K562 (cell line): ENCODE measurements around the gene CPT1A. TPM values are rescaled to one million over a fixed set of nuclear protein-coding genes. Genes with fewer than 3 reads are reported as not detected.
"Not testable (repeated sequence)": the region's sequence is repeated elsewhere in the genome, so short reads cannot be mapped to it uniquely, and the experiment has no call there.

Experiments
- ATAC-seq: fragments of 200-7000 bp; cut with Tn5 transposase; 3 replicates; pipeline ENCODE4 v1.9.1; 2020; ENCODE audit warnings: moderate library complexity
- BruUV-seq: library from RNA; stranded (reverse); fragments of 400-500 nt; replicated peaks from 2 replicates; lab custom pipeline; 2021; lab: Mats Ljungman, UMichigan
- CTCF ChIA-PET: fragments of 300-600 bp; formaldehyde crosslinking; extraction: SDS; loops from one replicate; lab custom pipeline; 2021; ENCODE audit warnings: low intra/inter-chr PET ratio; lab: Yijun Ruan, JAX
- POLR2A ChIA-PET: fragments of 300-600, 350-650 bp; sonication (Branson Sonifier 250); formaldehyde crosslinking; extraction: SDS; loops from one replicate; lab custom pipeline; 2021; ENCODE audit warnings: antibody characterized with exemption, inconsistent platforms; lab: Yijun Ruan, JAX
- DNase-seq, 4 experiments: peaks; one replicate each; pipeline versions ENCODE4 v3.0.0 to v3.0.0-alpha.2; 2011 to 2018; ENCODE audit warnings: low spot score in 3 of 4, mixed read lengths in 3 of 4; ENCODE audit errors: extremely low read depth in 1 of 4
- FAIRE-seq: peaks from 2 replicates; lab custom pipeline; 2011; peaks lifted over from hg19 to GRCh38; lab: Jason Lieb, UNC
- H2AFZ ChIP-seq: 2 replicates; pipeline ENCODE4 v1.6.0; 2011; ENCODE audit warnings: low read depth, low read length, control low read depth, inconsistent platforms
- H3K27ac ChIP-seq: fragments of 200-600 bp; 3 replicates; pipeline ENCODE4 v1.8.0; 2011; ENCODE audit warnings: low read depth, mild to moderate bottlenecking, control low read depth, inconsistent platforms, low read length, moderate library complexity, mixed read lengths; ENCODE audit errors: extremely low read depth
- H3K27me3 ChIP-seq, 2 experiments: fragments of 300-600 bp in 1 of 2; 2 replicates in 1 of 2; 3 replicates in 1 of 2; pipeline versions ENCODE4 v1.6.0 to v1.8.0; 2011; ENCODE audit warnings: inconsistent platforms in 2 of 2, low read length in 2 of 2, mild to moderate bottlenecking in 1 of 2, mixed read lengths in 1 of 2, moderate library complexity in 1 of 2; ENCODE audit not compliant: control insufficient read depth in 2 of 2, insufficient read depth in 2 of 2
- H3K36me3 ChIP-seq: fragments of 300-600 bp; 3 replicates; pipeline ENCODE4 v1.8.0; 2011; ENCODE audit warnings: mild to moderate bottlenecking, low read length, inconsistent platforms; ENCODE audit not compliant: control insufficient read depth, insufficient read depth
- H3K4me1 ChIP-seq, 2 experiments: fragments of 200-600 bp in 1 of 2; replicated peaks in 1 of 2; 2 replicates in 1 of 2; 3 replicates in 1 of 2; pipeline versions ENCODE4 v1.5.1 to v1.8.0; 2011; ENCODE audit warnings: inconsistent platforms in 2 of 2, low read length in 2 of 2, mild to moderate bottlenecking in 1 of 2, mixed read lengths in 1 of 2, moderate library complexity in 1 of 2; ENCODE audit not compliant: control insufficient read depth in 2 of 2, insufficient read depth in 2 of 2
- H3K4me2 ChIP-seq: 2 replicates; pipeline ENCODE4 v1.6.1; 2011; ENCODE audit warnings: low read length, control low read depth, inconsistent platforms, mixed read lengths; ENCODE audit not compliant: insufficient read depth
- H3K4me3 ChIP-seq: fragments of 200-600 bp; sonication (generic), shearing (Covaris generic); 2 replicates; pipeline ENCODE4 v1.5.1; 2016; ENCODE audit warnings: control low read depth, inconsistent platforms
- H3K79me2 ChIP-seq: fragments of 200-600 bp; 3 replicates; pipeline ENCODE4 v1.8.0; 2011; ENCODE audit warnings: low read length, inconsistent platforms; ENCODE audit not compliant: control insufficient read depth, insufficient read depth
- H3K9ac ChIP-seq, 2 experiments: 2 replicates each; pipeline versions ENCODE4 v1.6.0 to v1.6.1; 2011; ENCODE audit warnings: low read depth in 2 of 2, low read length in 2 of 2, control low read depth in 1 of 2, inconsistent platforms in 1 of 2, mild to moderate bottlenecking in 1 of 2, mixed read lengths in 1 of 2; ENCODE audit not compliant: insufficient read depth in 1 of 2
- H3K9me1 ChIP-seq: one replicate; pipeline ENCODE4 v1.6.0; 2011; ENCODE audit warnings: inconsistent platforms, mild to moderate bottlenecking, low read length, moderate library complexity; ENCODE audit not compliant: control insufficient read depth, insufficient read depth
- H3K9me3 ChIP-seq: replicated peaks from 2 replicates; pipeline ENCODE4 v1.5.1; 2011; ENCODE audit warnings: low read depth, low read length, inconsistent platforms; ENCODE audit not compliant: control insufficient read depth, insufficient read depth
- H4K20me1 ChIP-seq: replicated peaks from 2 replicates; pipeline ENCODE4 v1.6.1; 2011; ENCODE audit warnings: low read length, inconsistent platforms, mixed read lengths; ENCODE audit not compliant: control insufficient read depth, insufficient read depth
- ARID2 ChIP-seq: fragments of 450-650 bp; IDR thresholded peaks from 2 replicates; pipeline ENCODE4 v1.6.1; 2017; ENCODE audit warnings: antibody characterized with exemption, mild to moderate bottlenecking
- ASH1L ChIP-seq: fragments of 450-650 bp; IDR thresholded peaks from 2 replicates; pipeline ENCODE4 v1.6.1; 2018; ENCODE audit warnings: borderline replicate concordance, mild to moderate bottlenecking, low read depth; ENCODE audit not compliant: partially characterized antibody
- KHSRP ChIP-seq: fragments of 450-650 bp; IDR thresholded peaks from 2 replicates; pipeline ENCODE4 v1.6.1; 2017
- SOX6 ChIP-seq: fragments of 450-650 bp; IDR thresholded peaks from 2 replicates; pipeline ENCODE4 v1.6.1; 2014; ENCODE audit warnings: mild to moderate bottlenecking
- WGBS: fragments of 100-300 bp; shearing (Covaris generic); methylation state at CpG from one replicate; pipeline ENCODE4 v1.1.6; 2016; ENCODE audit warnings: low coverage, mixed read lengths; ENCODE audit not compliant: insufficient coverage; ENCODE audit errors: missing lambda C conversion rate; 5-methylcytosine and 5-hydroxymethylcytosine counted together
- in situ Hi-C: fragments of 300-500 bp; cut with MboI; formaldehyde crosslinking; loops from 4 replicates; pipeline ENCODE4 v1.15.0; 2018; ENCODE audit warnings: inconsistent platforms, mixed read lengths
- intact Hi-C: fragments of 100-400 bp; cut with micrococcal nuclease; formaldehyde crosslinking; loops from 2 replicates; pipeline ENCODE4 v1.14.2; 2022
- polyA plus RNA-seq, 8 experiments: library from polyadenylated mRNA; depleted of rRNA in 4 of 8; stranded (reverse) in 5 of 8; unstranded in 3 of 8; fragments of >200 nt; fragmentation: Nextera tagmentation in 2 of 8; fragmentation: Illumina TruSeq in 1 of 8; extraction: Ambion mirVana in 2 of 8; extraction: Trizol in 1 of 8; gene quantifications; 2 replicates each; pipeline versions ENCODE4 v1.2.1 to v1.2.3, GENCODE V29; 2011 to 2014; ENCODE audit warnings: inconsistent platforms in 1 of 8, missing spikeins in 1 of 8
- total RNA-seq, 7 experiments: library from RNA; depleted of rRNA in 6 of 7; stranded (reverse); fragments of >200 nt in 6 of 7; fragmentation: Illumina TruSeq in 2 of 7; extraction: Trizol in 2 of 7; gene quantifications; 2 replicates each; pipeline versions ENCODE4 v1.2.1 to v1.2.3, GENCODE V29; 2011 to 2021; ENCODE audit warnings: low replicate concordance in 1 of 7
- TF ChIP-seq, protein P1 (sequence below), 2 experiments: fragments of 450-650 bp; conservative IDR thresholded peaks; 2 replicates each; pipeline ENCODE4 v1.6.1; 2017; ENCODE audit warnings: mild to moderate bottlenecking in 2 of 2, moderate library complexity in 2 of 2

CPT1A gene
- total and polyA plus RNA-seq, 9 of the 15 experiments (the other 6 are each of a cell fraction or from before 2014, with no cell fraction given): 2.6 to 29.1 (median 12.3) TPM

DNA sequence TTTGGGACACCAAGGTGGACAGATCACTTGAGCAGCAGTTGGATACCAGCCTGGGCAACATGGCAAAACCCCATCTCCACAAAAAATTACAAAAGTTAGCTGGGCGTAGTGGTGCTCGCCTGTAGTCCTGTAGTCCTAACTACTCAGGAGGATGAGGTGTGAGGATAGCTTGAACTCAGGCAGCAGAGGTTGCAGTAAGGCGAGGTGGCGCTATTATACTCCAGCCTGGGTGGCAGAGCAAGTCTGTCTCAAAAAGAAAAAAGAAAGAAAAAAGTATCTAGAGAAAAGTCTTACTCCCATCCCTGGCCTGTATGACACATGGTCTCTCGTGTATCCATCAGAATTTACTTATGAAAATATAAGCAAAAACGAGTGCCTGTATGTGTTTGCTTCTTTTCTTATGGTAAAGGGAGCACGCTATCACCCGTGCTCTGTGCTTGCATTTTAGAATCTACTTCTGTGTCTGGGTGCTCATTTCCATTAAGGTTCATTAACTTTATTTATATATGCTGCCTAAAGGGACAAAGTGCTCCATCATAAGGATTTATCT, 15.4 kb upstream of the CPT1A start (continued):
- TF ChIP-seq, protein P1, sequence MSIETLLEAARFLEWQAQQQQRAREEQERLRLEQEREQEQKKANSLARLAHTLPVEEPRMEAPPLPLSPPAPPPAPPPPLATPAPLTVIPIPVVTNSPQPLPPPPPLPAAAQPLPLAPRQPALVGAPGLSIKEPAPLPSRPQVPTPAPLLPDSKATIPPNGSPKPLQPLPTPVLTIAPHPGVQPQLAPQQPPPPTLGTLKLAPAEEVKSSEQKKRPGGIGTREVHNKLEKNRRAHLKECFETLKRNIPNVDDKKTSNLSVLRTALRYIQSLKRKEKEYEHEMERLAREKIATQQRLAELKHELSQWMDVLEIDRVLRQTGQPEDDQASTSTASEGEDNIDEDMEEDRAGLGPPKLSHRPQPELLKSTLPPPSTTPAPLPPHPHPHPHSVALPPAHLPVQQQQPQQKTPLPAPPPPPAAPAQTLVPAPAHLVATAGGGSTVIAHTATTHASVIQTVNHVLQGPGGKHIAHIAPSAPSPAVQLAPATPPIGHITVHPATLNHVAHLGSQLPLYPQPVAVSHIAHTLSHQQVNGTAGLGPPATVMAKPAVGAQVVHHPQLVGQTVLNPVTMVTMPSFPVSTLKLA (conservative IDR thresholded peaks at IDR 0.05): no peak
- TF ChIP-seq KHSRP (no peak), ASH1L (no peak), ARID2 (no peak), SOX6 (no peak)

DNA sequence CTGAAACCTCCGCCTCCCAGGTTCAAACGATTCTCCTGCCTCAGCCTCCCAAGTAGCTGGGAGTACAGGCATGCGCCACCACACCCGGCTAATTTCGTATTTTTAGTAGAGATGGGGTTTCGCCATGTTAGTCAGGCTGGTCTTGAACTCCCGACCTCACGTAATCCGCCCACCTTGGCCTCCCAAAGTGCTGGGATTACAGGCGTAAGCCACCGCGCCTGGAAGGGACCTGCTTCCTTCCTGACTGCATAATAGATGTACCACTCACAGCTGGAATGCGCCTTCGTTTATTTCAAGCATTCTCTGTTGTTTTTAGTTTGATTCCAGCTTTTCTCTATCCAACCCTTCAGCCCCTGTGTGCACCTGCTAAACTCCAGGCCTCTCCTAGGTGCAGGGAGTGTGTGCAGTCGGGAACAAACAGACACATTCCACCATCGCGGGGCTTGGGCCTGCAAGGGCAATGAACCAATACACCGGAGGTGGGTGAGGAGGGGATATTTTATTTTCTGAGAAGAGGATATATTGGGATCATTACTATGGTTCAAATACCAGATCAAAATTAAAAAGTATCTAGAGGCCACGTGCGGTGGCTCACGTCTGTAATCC, 14.8 kb upstream of the CPT1A start:
- H3K9me3 ChIP-seq, H3K27me3 ChIP-seq, H3K9me1 ChIP-seq, ATAC-seq, H2AFZ ChIP-seq, in situ Hi-C loops, intact Hi-C loops, H3K79me2 ChIP-seq, H3K4me2 ChIP-seq, CTCF ChIA-PET, H4K20me1 ChIP-seq, DNase-seq, H3K4me3 ChIP-seq, BruUV-seq, H3K9ac ChIP-seq, H3K27ac ChIP-seq, FAIRE-seq, H3K36me3 ChIP-seq: not testable (repeated sequence)
- peaks cover 14 to 22% of the 10 kb centered on the region in 2 experiments for H3K4me1 ChIP-seq
- WGBS: 84% methylated on average over 18 of the region's 21 CpGs
- POLR2A ChIA-PET: interaction anchor here (0.8 kb wide), 1 partner anchor 9 kb away, joined by 3 read pairs; no protein-coding TSS in a partner anchor
